ENCODE measurements around the gene TPBGL.

TPBGL gene

DNA sequence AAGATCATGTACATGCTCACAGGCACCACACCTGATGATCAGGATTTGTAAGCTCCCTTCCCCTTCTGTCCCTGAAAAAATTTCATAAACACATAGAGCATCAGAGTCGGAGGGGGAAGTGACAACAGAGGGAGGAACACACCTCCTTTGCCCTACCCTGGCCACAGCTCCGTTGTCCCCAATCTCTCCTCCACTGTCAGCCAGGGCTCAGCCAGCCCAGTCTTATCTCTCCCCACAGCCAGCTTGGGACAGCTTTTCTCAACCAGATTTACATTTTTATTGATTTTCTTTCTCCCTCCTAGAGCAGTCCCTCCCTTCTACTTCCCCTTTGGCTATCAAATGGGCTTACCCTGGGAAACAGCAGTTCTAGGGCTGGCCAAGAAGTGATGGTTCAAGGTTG is 32.1 kb upstream of the TPBGL start:
- H3K36me3 ChIP-seq (ENCODE audit: control insufficient read depth, insufficient read depth, low read length), result no peaks in the 10 kb centered on the region
- 76 to 84% methylated on average over 2 of the region's 2 CpGs for WGBS, 2 experiments
- no peaks in the 10 kb centered on the region for H3K27me3 ChIP-seq (ENCODE audit: control insufficient read depth, insufficient read depth, low read length, poor library complexity, severe bottlenecking)
- no peak overlapping the region for H3K4me3 ChIP-seq (ENCODE audit: insufficient read depth, low read depth, low read length)
- H3K27ac ChIP-seq (ENCODE audit: insufficient read depth, low read depth, low read length, poor library complexity, severe bottlenecking), result no peak overlapping the region
- H3K4me1 ChIP-seq (ENCODE audit: control insufficient read depth, insufficient read depth, low read length), result no peaks in the 10 kb centered on the region
- H3K9me3 ChIP-seq (ENCODE audit: control insufficient read depth, low read length), result no peaks in the 10 kb centered on the region

DNA sequence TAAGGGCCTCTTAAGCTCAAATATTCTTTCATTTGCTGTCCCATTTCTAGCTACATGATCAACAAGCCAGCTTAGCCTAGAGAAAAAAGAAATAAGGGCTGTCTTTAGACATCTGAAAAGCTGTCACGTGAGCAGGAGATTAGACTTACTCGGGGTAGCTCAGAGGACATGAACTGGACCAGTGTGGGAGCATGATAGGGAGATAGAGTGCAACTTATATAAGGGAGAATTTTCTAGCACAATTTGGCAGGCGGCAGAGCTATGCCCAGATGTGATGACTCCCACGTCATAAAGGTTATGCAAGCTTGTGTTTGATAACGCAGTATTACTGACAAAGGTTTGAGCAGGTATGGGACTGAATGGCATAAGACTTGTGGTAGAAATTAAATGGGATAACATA is 28.2 kb upstream of the TPBGL start:
- peaks cover 11% of the 10 kb centered on the region for H3K27me3 ChIP-seq (ENCODE audit: control insufficient read depth, insufficient read depth, low read length, poor library complexity, severe bottlenecking)
- no peak overlapping the region for H3K4me3 ChIP-seq (ENCODE audit: insufficient read depth, low read depth, low read length)
- H3K27ac ChIP-seq (ENCODE audit: insufficient read depth, low read depth, low read length, poor library complexity, severe bottlenecking), result no peak overlapping the region
- WGBS, 2 experiments, result 89 to 91% methylated on average over 5 of the region's 5 CpGs
- H3K9me3 ChIP-seq (ENCODE audit: control insufficient read depth, low read length), result no peaks in the 10 kb centered on the region
- H3K4me1 ChIP-seq (ENCODE audit: control insufficient read depth, insufficient read depth, low read length), result no peaks in the 10 kb centered on the region
- no peaks in the 10 kb centered on the region for H3K36me3 ChIP-seq (ENCODE audit: control insufficient read depth, insufficient read depth, low read length)

DNA sequence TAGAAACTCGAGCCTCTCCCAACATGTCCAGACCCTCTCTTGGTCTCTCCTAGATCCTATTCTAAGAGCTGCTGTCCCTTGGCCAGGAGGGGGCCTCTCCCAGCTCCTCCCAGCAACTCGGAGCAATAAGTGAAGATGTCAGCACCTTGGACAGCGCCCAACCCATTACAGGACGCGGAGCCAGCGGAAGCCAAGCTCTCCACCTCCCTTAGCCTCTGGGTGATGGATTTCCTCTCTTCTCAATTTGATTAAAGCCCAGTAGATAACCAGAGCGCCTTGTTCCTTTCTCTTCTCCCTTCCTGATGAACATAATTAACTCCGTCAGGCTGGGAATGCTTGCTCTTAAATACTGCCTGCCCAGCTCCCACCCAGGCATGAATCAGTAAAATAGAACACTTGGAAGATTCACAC is 26.2 kb upstream of the TPBGL start:
- Histone ChIP-seq H3K4me3 (ENCODE audit: insufficient read depth, low read depth, low read length) (no peak overlapping the region), H3K9me3 (ENCODE audit: control insufficient read depth, low read length) (no peaks in the 10 kb centered on the region), H3K27me3 (ENCODE audit: control insufficient read depth, insufficient read depth, low read length, poor library complexity, severe bottlenecking) (peaks cover 15% of the 10 kb centered on the region), H3K4me1 (ENCODE audit: control insufficient read depth, insufficient read depth, low read length) (no peaks in the 10 kb centered on the region), H3K36me3 (ENCODE audit: control insufficient read depth, insufficient read depth, low read length) (no peaks in the 10 kb centered on the region), H3K27ac (ENCODE audit: insufficient read depth, low read depth, low read length, poor library complexity, severe bottlenecking) (no peak overlapping the region)
- WGBS, 2 experiments, result 5 to 6% methylated on average over 8 of the region's 8 CpGs

DNA sequence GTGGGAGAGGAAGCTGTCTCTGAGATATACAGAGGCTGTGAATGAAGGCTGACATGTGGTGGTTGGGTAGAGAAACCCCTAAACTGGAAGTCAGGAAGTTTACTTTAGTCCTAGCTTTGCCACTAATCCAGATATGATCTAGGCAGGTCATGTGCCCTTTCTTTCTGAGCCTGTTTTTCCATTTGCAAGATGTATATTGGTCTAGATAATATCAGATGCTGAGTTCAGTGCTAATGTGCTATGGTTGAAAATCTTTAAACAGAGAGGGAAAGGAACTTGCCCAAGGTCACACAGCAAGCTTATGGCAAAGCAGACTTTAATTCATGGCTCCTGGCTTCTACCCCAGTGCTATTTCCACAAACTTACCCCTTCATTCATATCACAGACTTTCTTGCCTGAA is 25.7 kb upstream of the TPBGL start:
- Histone ChIP-seq H3K4me1 (ENCODE audit: control insufficient read depth, insufficient read depth, low read length) (no peaks in the 10 kb centered on the region), H3K36me3 (ENCODE audit: control insufficient read depth, insufficient read depth, low read length) (no peaks in the 10 kb centered on the region), H3K27ac (ENCODE audit: insufficient read depth, low read depth, low read length, poor library complexity, severe bottlenecking) (no peak overlapping the region), H3K4me3 (ENCODE audit: insufficient read depth, low read depth, low read length) (no peak overlapping the region), H3K9me3 (ENCODE audit: control insufficient read depth, low read length) (no peaks in the 10 kb centered on the region), H3K27me3 (ENCODE audit: control insufficient read depth, insufficient read depth, low read length, poor library complexity, severe bottlenecking) (peaks cover 15% of the 10 kb centered on the region)

DNA sequence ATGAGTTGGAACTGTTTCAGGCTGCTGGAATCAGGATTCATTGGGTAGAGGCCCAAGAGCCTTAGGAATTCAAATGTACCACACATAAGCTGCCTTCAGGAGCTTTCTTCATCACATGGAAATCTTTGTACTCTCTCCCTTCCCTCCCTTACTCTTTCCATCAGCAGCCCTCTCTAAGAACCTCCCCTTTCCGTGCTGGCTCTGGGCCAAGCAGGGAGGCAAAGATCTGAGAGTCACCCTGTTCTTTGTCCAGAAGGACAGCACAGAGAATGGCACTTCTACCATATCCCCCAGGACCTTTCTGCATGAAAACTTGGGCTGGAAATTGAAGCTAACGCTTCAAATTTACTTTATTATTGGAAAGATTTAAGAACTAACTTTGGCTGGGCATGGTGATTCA is 20.7 kb upstream of the TPBGL start:
- H3K27ac ChIP-seq (ENCODE audit: insufficient read depth, low read depth, low read length, poor library complexity, severe bottlenecking), result no peak overlapping the region
- WGBS, 2 experiments, result 55 to 70% methylated on average over 2 of the region's 2 CpGs

DNA sequence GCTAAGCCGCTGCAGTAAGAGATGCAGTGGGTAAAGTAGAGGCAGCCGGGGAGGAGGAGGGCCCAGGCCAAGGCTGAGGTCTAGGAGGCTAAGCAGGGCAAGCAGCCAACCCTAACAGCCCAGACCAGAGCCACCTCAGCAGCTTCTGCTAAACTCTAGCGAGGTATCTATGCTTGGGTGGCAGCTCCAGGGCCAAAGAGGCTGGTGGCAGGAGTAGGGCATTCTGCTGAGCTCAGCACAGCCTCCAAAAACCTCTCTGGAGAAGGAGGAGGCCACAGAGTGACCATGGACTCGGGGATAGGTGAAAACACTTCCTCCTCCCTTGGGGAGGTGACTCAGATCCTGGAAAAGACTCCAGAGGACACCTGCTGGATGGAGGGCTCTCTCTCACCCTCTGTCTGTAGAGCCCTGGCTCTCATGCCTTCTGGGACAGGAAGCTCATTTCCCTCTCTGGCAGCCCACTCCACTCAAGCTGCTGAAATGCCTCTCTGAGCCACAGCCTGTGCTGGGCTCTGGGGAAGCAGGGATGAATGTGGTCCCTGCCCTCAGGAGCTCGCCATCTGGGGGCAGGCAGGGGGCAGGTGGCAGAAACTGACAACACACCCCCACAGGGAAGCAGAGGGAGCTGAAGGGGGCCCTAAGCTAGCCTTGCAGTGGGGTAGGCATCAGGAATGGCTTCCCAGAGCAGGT is 16.5 kb upstream of the TPBGL start:
- no peaks in the 10 kb centered on the region for H3K9me3 ChIP-seq (ENCODE audit: control insufficient read depth, low read length)
- no peaks in the 10 kb centered on the region for H3K36me3 ChIP-seq (ENCODE audit: control insufficient read depth, insufficient read depth, low read length)
- 70 to 77% methylated on average over 5 of the region's 5 CpGs for WGBS, 2 experiments
- H3K4me1 ChIP-seq (ENCODE audit: control insufficient read depth, insufficient read depth, low read length), result no peaks in the 10 kb centered on the region
- H3K27ac ChIP-seq (ENCODE audit: insufficient read depth, low read depth, low read length, poor library complexity, severe bottlenecking), result no peak overlapping the region
- H3K4me3 ChIP-seq (ENCODE audit: insufficient read depth, low read depth, low read length), result no peak overlapping the region
- no peaks in the 10 kb centered on the region for H3K27me3 ChIP-seq (ENCODE audit: control insufficient read depth, insufficient read depth, low read length, poor library complexity, severe bottlenecking)

More for the DNA sequence above, 20.7 kb upstream of the TPBGL start:
- Histone ChIP-seq H3K9me3 (ENCODE audit: control insufficient read depth, low read length) (no peaks in the 10 kb centered on the region), H3K4me1 (ENCODE audit: control insufficient read depth, insufficient read depth, low read length) (no peaks in the 10 kb centered on the region), H3K27me3 (ENCODE audit: control insufficient read depth, insufficient read depth, low read length, poor library complexity, severe bottlenecking) (peaks cover 12% of the 10 kb centered on the region), H3K4me3 (ENCODE audit: insufficient read depth, low read depth, low read length) (no peak overlapping the region), H3K36me3 (ENCODE audit: control insufficient read depth, insufficient read depth, low read length) (no peaks in the 10 kb centered on the region)

DNA sequence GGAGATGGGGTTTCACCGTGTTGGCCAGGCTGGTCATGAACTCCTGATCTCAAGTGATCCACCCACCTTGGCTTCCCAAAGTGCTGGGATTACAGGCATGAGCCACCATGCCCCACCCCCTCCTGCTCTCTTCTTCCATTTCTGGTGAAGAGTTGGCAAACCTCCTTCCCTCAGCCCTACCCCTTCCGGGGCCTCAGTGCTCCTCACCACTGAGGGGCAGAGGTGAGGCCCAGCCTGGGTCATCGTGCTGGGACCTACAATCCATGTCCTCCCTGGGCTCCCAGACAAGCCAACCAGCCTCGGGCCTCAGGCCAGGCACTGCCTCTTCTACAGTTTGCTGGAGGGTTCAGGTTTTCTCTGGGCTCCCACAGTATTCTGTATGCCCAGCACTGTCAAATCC is 14.8 kb upstream of the TPBGL start:
- H3K27me3 ChIP-seq (ENCODE audit: control insufficient read depth, insufficient read depth, low read length, poor library complexity, severe bottlenecking), result no peaks in the 10 kb centered on the region
- no peaks in the 10 kb centered on the region for H3K9me3 ChIP-seq (ENCODE audit: control insufficient read depth, low read length)
- WGBS, 2 experiments, result 82 to 84% methylated on average over 4 of the region's 4 CpGs
- H3K27ac ChIP-seq (ENCODE audit: insufficient read depth, low read depth, low read length, poor library complexity, severe bottlenecking), result no peak overlapping the region
- H3K4me3 ChIP-seq (ENCODE audit: insufficient read depth, low read depth, low read length), result no peak overlapping the region
- H3K4me1 ChIP-seq (ENCODE audit: control insufficient read depth, insufficient read depth, low read length), result no peaks in the 10 kb centered on the region
- no peaks in the 10 kb centered on the region for H3K36me3 ChIP-seq (ENCODE audit: control insufficient read depth, insufficient read depth, low read length)

DNA sequence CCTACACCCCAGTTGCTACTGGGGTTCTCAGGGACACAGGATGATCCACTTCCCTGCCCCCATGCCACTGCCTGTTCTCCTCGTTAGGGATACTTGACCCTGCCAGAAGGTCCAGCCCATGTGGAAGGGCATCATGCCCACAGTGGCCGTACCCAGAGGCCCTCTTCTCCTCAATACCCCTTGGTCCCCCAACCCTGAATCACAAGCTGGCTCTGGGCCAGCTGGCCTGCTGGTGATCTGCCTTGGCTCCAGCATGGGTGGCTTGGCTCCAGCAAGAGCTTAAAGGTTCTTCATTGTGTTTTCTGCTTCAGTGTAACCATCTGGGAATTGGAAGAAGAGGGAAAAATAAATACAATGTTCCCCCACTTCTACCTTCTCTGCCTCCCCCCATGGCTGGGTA is 11.1 kb upstream of the TPBGL start:
- 90 to 91% methylated on average over 2 of the region's 2 CpGs for WGBS, 2 experiments

DNA sequence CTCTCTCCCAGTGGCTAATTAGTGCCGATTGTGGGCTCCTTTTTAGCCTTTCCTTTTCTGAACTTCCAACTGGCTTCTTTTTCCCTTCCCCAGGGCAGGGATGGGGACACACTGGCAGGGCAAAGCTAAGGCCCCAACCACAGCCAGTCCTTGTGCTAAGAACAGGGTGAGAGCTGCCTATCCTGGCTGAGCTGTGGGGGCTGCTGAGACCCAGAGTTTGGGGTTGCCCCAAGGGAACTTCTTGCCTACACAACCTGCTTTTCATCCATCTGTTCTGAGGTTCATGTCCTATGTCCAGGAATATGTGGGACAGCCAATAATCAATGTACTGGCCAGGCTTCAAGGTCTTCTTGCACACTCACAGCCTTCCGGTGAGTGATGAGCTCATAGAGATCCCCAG is 10.0 kb upstream of the TPBGL start:
- 88 to 95% methylated on average over 2 of the region's 2 CpGs for WGBS, 2 experiments
- Histone ChIP-seq H3K4me3 (ENCODE audit: insufficient read depth, low read depth, low read length) (no peak overlapping the region), H3K9me3 (ENCODE audit: control insufficient read depth, low read length) (no peaks in the 10 kb centered on the region), H3K36me3 (ENCODE audit: control insufficient read depth, insufficient read depth, low read length) (no peaks in the 10 kb centered on the region), H3K27ac (ENCODE audit: insufficient read depth, low read depth, low read length, poor library complexity, severe bottlenecking) (no peak overlapping the region), H3K4me1 (ENCODE audit: control insufficient read depth, insufficient read depth, low read length) (no peaks in the 10 kb centered on the region), H3K27me3 (ENCODE audit: control insufficient read depth, insufficient read depth, low read length, poor library complexity, severe bottlenecking) (no peaks in the 10 kb centered on the region)

More for the DNA sequence above, 11.1 kb upstream of the TPBGL start:
- no peak overlapping the region for H3K4me3 ChIP-seq (ENCODE audit: insufficient read depth, low read depth, low read length)
- no peaks in the 10 kb centered on the region for H3K36me3 ChIP-seq (ENCODE audit: control insufficient read depth, insufficient read depth, low read length)
- no peak overlapping the region for H3K27ac ChIP-seq (ENCODE audit: insufficient read depth, low read depth, low read length, poor library complexity, severe bottlenecking)
- no peaks in the 10 kb centered on the region for H3K4me1 ChIP-seq (ENCODE audit: control insufficient read depth, insufficient read depth, low read length)
- no peaks in the 10 kb centered on the region for H3K9me3 ChIP-seq (ENCODE audit: control insufficient read depth, low read length)
- no peaks in the 10 kb centered on the region for H3K27me3 ChIP-seq (ENCODE audit: control insufficient read depth, insufficient read depth, low read length, poor library complexity, severe bottlenecking)

DNA sequence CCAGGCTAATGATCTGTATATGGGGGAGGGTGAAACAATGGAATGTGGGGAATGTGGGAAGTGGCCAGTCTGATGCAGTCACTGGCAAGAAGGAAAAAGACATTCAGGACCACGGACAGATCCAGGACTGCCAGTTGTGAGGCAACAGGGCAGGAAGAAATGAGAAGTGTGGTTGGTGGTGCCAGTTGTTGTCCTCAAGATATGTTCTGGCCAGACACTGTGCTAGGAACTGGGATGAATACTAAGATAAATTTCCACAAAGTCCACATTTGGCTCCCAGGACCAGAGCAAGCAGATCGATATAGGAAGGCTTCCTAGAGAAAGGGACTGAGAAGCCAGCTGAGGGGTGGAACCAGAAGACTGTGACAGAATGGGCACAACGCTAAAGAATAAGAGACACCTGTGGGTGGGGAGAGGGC is 6.8 kb upstream of the TPBGL start:
- Histone ChIP-seq H3K27ac (ENCODE audit: insufficient read depth, low read depth, low read length, poor library complexity, severe bottlenecking) (no peak overlapping the region), H3K9me3 (ENCODE audit: control insufficient read depth, low read length) (no peaks in the 10 kb centered on the region), H3K4me3 (ENCODE audit: insufficient read depth, low read depth, low read length) (no peak overlapping the region), H3K27me3 (ENCODE audit: control insufficient read depth, insufficient read depth, low read length, poor library complexity, severe bottlenecking) (peaks cover 6% of the 10 kb centered on the region), H3K36me3 (ENCODE audit: control insufficient read depth, insufficient read depth, low read length) (no peaks in the 10 kb centered on the region), H3K4me1 (ENCODE audit: control insufficient read depth, insufficient read depth, low read length) (peaks cover 8% of the 10 kb centered on the region)
- WGBS, 2 experiments, result 45 to 46% methylated on average over 3 of the region's 3 CpGs

DNA sequence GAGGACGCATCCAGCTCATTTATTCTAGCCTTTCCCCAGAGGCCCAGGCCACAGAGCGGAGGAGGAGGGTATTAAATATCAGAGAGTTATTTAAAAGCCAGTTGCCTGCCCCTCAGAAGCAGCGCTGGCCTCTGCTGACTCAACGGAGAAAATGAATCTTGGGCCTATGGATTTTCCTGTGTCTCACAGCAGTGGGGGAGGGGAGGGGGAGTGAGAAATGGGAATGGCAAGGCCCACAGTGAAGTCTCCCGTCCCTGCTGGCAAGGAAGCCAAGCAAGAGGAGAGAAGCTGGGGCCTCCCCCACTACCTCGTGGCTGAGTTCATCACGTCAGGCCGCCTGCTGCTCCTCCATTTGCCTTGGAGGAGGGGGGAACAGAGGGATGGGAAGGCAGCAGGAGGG is 4.5 kb upstream of the TPBGL start:
- Histone ChIP-seq H3K4me1 (ENCODE audit: control insufficient read depth, insufficient read depth, low read length) (peaks cover 21% of the 10 kb centered on the region), H3K27ac (ENCODE audit: insufficient read depth, low read depth, low read length, poor library complexity, severe bottlenecking) (no peak overlapping the region), H3K27me3 (ENCODE audit: control insufficient read depth, insufficient read depth, low read length, poor library complexity, severe bottlenecking) (peaks cover 23% of the 10 kb centered on the region), H3K36me3 (ENCODE audit: control insufficient read depth, insufficient read depth, low read length) (no peaks in the 10 kb centered on the region), H3K9me3 (ENCODE audit: control insufficient read depth, low read length) (no peaks in the 10 kb centered on the region), H3K4me3 (ENCODE audit: insufficient read depth, low read depth, low read length) (no peak overlapping the region)
- WGBS, 2 experiments, result 32 to 34% methylated on average over 8 of the region's 8 CpGs
